ENCODE results near the gene GNLY. TPM values are rescaled to one million over a fixed set of nuclear protein-coding genes. Genes with fewer than 3 reads are reported as not detected.

Gene GNLY
- total RNA-seq, 4 donors from 2014 or later, result 0.63 to 4.2 (median 0.98) TPM; not detected in 1

DNA sequence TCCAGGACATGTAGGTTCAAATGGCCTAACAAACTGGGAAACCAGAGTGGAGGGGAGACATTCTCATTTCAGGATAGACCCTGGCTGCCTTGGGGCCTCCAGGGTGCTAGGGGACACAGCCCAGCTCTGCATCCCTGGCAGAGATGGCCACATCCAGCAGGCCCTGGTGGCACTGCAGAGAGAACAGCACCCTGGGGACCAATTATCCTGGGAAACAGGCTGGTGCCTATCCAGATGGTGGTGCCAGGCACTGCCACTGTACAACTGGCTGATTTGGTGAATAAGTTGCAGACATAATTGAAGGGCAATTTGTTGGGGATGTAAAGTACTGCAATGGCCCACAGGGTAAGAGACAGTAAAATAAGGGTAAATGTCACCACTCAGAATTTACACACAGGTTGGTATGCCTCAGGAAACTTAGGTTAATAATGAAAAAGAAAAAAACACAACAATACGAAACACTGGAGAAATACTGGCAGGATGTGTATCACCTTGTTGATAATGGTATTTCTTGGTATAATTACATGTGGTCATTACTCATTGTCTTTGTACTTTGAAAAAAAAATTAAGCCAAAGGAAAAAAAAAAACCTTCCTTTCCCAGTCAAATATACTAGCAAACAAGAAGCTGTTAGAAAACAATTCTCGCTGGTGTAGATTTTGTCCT lies 13.3 kb upstream of the GNLY start:
- WGBS, 2 donors, result 73 to 79% methylated on average over 2 of the region's 2 CpGs
- H3K27ac ChIP-seq, result peak overlapping the region in 1 of 4 donors; percentile 60
- TF ChIP-seq POLR2A (IDR thresholded peaks at IDR 0.05) (no peak), CTCF (IDR thresholded peaks at IDR 0.05) (no peak), EP300 (IDR thresholded peaks at IDR 0.05) (no peak)
- H3K4me1 ChIP-seq, result peaks cover 0 to 13% (median 6%) of the 10 kb centered on the region in 4 donors
- no peaks in the 10 kb centered on the region for H3K9me3 ChIP-seq
- H3K36me3 ChIP-seq, result no peaks in the 10 kb centered on the region
- no peak for DNase-seq (ENCODE audit: low spot score in 2 of 2)
- no peak overlapping the region for H3K4me3 ChIP-seq
- no peaks in the 10 kb centered on the region for H3K27me3 ChIP-seq

DNA sequence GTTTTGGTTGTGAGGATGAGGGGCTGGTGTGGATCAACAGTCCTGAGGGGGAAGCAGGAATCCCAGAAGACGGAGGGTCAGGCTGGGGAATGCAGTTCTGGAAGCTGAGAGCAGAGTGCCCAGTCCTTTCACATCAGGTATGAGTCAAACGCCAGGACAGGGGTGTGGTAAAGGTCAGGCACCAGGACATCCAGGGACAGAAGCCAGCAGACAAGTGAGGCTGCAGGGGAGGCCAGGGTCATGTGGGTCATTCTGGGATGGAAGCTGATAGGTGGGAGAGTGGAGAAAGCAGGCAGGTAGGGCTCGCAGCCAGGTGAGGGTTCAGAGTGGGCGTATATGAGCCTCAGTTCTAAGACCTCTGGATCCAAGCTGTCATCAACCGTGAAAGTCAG lies 12.8 kb upstream of the GNLY start:
- no peaks in the 10 kb centered on the region for H3K36me3 ChIP-seq
- no peak overlapping the region for H3K4me3 ChIP-seq
- H3K27me3 ChIP-seq, result no peaks in the 10 kb centered on the region
- no peak for DNase-seq (ENCODE audit: low spot score in 2 of 2)
- H3K9me3 ChIP-seq, result no peaks in the 10 kb centered on the region
- peak overlapping the region in 1 of 4 donors; percentile 12 for H3K27ac ChIP-seq
- peaks cover 0 to 13% (median 6%) of the 10 kb centered on the region in 4 donors for H3K4me1 ChIP-seq
- 76 to 80% methylated on average over 5 of the region's 5 CpGs for WGBS, 2 donors
- TF ChIP-seq POLR2A (IDR thresholded peaks at IDR 0.05) (no peak), EP300 (IDR thresholded peaks at IDR 0.05) (no peak), CTCF (IDR thresholded peaks at IDR 0.05) (no peak)

- Histone ChIP-seq H3K4me1 (peaks cover 0 to 13% (median 6%) of the 10 kb centered on the region in 4 donors), H3K9me3 (no peaks in the 10 kb centered on the region), H3K4me3 (no peak overlapping the region), H3K27ac (peak overlapping the region in 1 of 4 donors; percentile 12), H3K36me3 (no peaks in the 10 kb centered on the region), H3K27me3 (no peaks in the 10 kb centered on the region)
- no peak for DNase-seq (ENCODE audit: low spot score in 2 of 2)
- TF ChIP-seq EP300 (IDR thresholded peaks at IDR 0.05) (no peak), POLR2A (IDR thresholded peaks at IDR 0.05) (no peak)
- 91 to 92% methylated on average over 1 of the region's 1 CpG for WGBS, 2 donors
Measured at GRCh38 chr2:85681776-85682175, 12.4 kb upstream of the GNLY start.

DNA sequence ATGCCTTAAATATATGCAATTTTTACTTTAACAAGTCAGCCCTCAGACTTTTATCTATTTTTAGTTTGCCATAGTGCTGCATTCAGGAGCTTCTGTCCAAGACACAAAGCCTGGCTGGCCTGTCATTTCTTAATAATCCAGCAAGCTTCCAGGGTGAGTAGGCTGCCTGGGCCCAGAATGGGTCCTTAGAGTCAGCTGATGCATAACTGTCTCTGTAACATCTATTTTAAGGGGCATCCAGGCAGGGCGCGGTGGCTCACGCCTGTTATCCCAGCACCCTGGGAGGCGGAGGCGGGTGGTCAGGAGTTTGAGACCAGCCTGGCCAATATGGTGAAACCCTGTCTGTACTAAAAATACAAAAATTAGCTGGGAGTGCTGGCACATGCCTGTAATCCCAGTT lies 11.8 kb upstream of the GNLY start:
- TF ChIP-seq EP300 (IDR thresholded peaks at IDR 0.05), result no peak
- no peak for TF ChIP-seq POLR2A (IDR thresholded peaks at IDR 0.05)
- peaks cover 0 to 17% (median 6%) of the 10 kb centered on the region in 4 donors for H3K4me1 ChIP-seq
- WGBS, 2 donors, result 95 to 96% methylated on average over 5 of the region's 5 CpGs
- no peaks in the 10 kb centered on the region for H3K27me3 ChIP-seq
- peak overlapping the region in 1 of 4 donors; percentile 12 for H3K27ac ChIP-seq
- H3K4me3 ChIP-seq, result no peak overlapping the region
- no peaks in the 10 kb centered on the region for H3K9me3 ChIP-seq
- H3K36me3 ChIP-seq, result no peaks in the 10 kb centered on the region
- no peak for DNase-seq (ENCODE audit: low spot score in 2 of 2)

GRCh38 chr2:85684380-85684779 lies 9.8 kb upstream of the GNLY start:
- no peak for TF ChIP-seq POLR2A (IDR thresholded peaks at IDR 0.05)
- no peak for TF ChIP-seq CTCF (IDR thresholded peaks at IDR 0.05)
- no peak for TF ChIP-seq EP300 (IDR thresholded peaks at IDR 0.05)
- Histone ChIP-seq H3K27ac (no peak overlapping the region), H3K4me3 (no peak overlapping the region), H3K9me3 (no peaks in the 10 kb centered on the region), H3K36me3 (no peaks in the 10 kb centered on the region), H3K4me1 (peaks cover 0 to 6% (median under 1%) of the 10 kb centered on the region in 4 donors), H3K27me3 (no peaks in the 10 kb centered on the region)
- 90% methylated on average over 4 of the region's 4 CpGs for WGBS, 2 donors
- no peak for DNase-seq (ENCODE audit: low spot score in 2 of 2)

DNA sequence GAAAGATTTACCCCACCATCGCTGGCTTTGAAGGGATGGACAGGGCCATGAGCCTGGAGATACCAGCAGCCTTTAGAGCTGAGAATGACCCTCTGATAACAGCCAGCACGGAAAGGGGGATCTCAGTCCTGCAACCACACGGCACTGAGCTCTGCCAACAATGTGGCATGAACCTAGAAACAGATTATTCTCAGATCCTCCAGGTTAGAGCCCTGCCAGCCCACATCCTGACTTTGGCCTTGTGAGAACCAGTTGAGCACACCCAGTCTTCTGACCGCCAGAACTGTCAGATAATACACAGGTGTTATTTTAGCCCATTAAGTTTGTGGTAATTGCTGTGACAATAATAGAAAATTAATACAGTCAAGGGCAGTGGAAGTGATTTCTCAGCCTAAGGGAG lies 9.4 kb upstream of the GNLY start:
- H3K27ac ChIP-seq, result no peak overlapping the region
- H3K4me3 ChIP-seq, result no peak overlapping the region
- peaks cover 0 to 5% (median 0%) of the 10 kb centered on the region in 4 donors for H3K4me1 ChIP-seq
- DNase-seq (ENCODE audit: low spot score in 2 of 2), result no peak
- H3K9me3 ChIP-seq, result no peaks in the 10 kb centered on the region
- no peak for TF ChIP-seq EP300 (IDR thresholded peaks at IDR 0.05)
- TF ChIP-seq CTCF (IDR thresholded peaks at IDR 0.05), result no peak
- no peak for TF ChIP-seq POLR2A (IDR thresholded peaks at IDR 0.05)
- 78 to 87% methylated on average over 4 of the region's 4 CpGs for WGBS, 2 donors
- no peaks in the 10 kb centered on the region for H3K27me3 ChIP-seq
- no peaks in the 10 kb centered on the region for H3K36me3 ChIP-seq
